Lung microvascular endothelial cell (primary cell): Measurements from ENCODE around the gene SERPINI1. TPM values are rescaled to one million over a fixed set of nuclear protein-coding genes. Genes with fewer than 3 reads are reported as not detected.

Experiments
- DNase-seq, 2 donors: peaks; one replicate each; pipeline versions ENCODE4 v3.0.0 to v3.0.0-alpha.2; 2010; ENCODE audit warnings: low read depth in 2 of 2
- total RNA-seq: library from RNA; depleted of rRNA; stranded (reverse); fragments of >200 nt; gene quantifications from 2 replicates; pipeline ENCODE4 v1.2.1, GENCODE V29; 2014

SERPINI1 gene
- total RNA-seq, 1 donor from 2014 or later = 1.2 TPM

DNA sequence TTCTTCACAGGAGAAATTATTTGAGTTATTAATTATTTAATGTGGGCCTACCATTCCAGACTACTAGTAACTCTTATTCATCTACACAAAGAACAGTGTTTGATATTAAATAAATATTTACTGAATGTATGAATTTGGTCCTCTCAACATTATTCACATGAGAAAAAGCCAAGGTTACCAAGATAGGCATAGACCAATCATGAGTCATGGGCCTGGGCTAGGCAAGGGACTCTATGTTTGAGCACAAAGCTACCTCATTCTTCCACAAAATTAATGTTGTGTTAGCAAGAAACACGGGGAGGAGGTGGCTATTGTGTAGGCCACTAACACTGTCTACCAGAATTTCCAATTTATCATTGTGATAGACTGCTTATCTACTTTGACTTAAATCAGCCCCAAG lies 115.7 kb downstream of the SERPINI1 start:
- DNase-seq = no peak

DNA sequence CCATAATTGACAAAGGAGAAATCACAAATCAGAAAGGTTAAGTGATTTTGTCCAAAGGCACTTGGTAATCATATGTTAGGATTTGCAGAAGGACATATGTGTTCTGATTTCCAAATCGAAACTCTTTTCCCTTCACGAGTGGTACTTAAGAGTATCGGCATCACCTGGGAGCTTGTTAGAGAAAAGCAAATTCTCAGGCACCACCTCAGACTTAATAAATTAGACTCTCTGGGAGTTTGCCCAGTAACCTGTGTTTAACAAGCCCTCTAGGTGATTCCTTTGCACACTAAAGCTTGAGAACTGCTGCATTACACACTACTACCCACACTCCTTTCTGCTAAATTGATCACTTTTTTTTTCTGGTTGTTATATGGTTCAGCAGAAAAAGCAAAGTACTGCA lies 116.2 kb downstream of the SERPINI1 start:
- DNase-seq = no peak

DNA sequence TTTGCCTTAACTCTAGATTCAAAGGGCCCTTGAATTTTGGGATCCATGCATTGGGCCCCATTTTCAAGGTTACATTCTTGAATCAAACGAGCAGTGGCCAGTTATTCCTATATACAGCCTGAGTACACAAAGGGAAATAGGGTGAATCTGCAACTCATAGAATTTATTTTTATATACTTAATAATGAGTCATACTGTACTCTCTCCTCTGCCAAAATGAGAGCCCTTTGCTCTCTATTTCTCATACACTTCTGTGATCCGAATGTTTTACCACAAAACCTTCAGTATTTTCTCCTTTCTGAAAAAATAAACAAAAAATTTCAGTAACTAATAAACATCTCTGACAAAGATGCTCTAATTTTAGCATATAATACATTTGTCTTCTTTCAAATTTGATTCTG lies 116.7 kb downstream of the SERPINI1 start:
- DNase-seq = no peak

DNA sequence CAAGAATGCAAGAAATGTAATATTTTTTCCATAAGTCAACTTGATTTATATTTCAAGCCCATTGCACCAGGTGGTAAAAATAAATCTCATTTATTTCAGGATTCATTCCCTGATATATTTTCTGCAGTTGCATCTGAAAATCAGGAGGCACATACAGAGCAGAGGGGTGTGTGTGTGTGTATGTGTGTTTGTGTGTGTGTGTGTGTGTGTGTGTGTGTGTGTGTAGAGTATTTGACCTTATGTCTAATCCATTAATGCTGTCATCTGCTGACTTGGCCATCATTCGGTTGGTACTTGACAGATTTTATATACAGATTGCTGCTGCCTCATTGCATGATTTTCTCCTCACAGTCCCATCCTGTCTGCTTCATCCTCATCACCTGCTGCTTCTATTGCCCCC lies 118.5 kb downstream of the SERPINI1 start:
- no peak for DNase-seq

DNA sequence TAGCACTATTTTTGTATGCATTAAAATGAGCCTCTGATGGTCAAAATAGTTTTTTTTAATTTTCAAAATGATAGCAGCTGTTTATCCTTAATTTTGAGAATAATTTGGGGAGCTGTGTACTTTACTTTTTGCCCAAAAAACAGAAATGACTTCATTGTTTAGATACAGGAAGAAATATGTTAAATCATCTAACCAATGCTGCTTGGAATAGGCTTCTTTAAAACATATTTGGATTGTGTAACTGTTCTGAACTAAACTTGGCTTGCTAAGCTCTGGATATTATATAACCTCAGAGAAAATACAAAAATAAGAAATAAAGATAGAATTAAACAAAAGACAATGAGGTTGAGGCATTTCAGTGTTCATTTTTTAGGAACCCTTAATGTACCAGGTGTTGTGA lies 119.3 kb downstream of the SERPINI1 start:
- DNase-seq = no peak

DNA sequence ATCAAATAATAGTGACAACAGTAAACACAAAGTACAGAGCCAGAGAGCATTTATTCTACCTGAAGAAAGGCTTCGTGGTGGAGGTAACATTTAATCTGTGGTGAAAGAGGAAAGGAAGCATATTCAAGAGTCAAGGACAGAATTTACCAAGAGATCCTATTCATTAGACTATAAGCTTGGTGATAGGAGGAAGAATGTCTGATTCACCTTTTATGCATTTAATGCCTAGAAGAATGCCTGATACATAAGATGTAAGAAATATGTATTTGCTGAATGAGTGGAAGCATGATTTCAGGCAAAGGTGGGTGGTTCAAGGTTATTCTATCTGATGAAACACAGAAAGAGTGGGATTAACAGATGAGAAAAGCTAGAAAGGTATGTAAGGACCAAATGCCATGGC lies 119.8 kb downstream of the SERPINI1 start:
- DNase-seq = no peak

DNA sequence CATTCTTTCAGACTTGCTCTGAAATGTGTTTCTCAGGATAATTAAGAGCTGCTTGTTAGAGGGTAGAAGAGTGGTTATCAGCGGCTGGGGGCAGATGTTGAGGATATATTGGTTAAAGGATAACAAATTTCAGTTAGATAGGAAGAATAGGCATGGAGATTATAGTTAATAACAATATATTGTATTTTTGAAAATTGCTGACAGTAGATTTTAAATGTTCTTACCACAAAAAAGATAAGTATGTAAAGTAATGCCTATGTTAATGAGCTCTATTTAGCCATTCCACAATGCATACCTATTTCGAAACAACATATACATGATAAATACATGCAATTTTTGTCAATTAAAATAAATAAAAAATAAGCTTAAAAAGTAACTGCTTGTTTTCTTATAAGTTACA lies 123.3 kb downstream of the SERPINI1 start:
- DNase-seq = no peak

DNA sequence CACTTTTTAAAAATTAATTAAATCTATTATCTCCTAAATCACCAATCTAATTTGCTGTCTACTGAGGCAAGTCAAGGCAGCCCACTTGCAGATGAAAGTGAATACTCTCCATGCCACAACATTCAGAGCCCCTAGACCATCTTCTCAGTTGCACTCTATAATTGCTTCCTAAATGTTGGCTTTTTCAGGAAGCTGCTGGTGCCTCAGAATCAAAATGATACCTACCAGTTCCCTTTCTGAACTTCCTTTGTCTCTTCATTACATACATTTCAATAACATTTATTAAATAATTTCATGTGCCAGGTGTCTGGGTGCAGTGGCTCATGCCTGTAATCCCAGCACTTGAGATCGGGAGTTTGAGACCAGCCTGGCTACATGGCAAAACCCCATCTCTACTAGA lies 124.1 kb downstream of the SERPINI1 start:
- DNase-seq = no peak

DNA sequence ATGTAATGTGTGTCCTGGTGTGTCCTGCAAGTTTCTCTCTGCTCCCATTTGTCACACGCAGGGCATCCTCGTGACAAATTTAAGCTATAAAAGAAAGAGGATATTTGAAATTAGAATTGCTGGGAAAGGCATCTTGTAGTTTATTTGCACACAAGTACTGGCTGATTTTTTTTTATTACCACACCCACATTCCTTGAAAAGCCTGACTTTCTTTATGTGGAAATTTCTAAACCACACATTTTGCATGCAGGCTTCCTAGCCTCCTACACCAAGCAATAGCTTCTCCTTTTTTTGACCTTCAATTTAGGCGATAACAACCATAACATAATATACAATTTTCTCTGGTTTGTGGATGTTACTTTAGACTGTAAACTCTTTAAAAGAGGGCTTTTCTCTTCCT lies 126.1 kb downstream of the SERPINI1 start:
- DNase-seq = no peak

DNA sequence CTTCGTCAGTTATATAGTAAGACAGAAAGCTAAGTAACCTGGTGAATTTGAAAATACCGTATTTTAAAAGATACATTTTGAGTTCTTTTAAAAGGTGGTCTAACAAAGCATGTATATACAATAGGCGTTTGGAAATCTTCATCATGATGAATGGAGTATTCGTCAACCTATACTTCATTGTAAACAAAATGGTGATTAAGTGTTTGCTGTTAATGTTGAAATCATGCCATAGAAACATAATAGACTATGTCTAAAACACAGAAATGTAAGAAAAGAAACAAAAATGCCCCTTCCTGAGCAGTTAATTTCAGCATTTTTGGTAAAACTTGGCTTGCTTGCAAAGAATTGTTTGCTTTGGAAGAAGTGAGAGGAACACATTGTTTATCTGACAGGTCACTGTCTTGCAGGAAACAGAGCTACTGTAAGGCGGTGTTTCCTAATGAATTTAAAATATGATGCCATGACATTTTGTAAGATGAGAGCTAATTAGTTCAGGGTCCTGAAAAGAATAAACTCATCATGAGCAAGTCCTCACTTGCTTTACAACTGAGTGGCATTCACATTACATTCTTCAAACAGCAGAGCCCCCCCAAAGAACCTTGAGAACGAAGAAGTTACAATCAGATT lies 126.7 kb downstream of the SERPINI1 start:
- no peak for DNase-seq

DNA sequence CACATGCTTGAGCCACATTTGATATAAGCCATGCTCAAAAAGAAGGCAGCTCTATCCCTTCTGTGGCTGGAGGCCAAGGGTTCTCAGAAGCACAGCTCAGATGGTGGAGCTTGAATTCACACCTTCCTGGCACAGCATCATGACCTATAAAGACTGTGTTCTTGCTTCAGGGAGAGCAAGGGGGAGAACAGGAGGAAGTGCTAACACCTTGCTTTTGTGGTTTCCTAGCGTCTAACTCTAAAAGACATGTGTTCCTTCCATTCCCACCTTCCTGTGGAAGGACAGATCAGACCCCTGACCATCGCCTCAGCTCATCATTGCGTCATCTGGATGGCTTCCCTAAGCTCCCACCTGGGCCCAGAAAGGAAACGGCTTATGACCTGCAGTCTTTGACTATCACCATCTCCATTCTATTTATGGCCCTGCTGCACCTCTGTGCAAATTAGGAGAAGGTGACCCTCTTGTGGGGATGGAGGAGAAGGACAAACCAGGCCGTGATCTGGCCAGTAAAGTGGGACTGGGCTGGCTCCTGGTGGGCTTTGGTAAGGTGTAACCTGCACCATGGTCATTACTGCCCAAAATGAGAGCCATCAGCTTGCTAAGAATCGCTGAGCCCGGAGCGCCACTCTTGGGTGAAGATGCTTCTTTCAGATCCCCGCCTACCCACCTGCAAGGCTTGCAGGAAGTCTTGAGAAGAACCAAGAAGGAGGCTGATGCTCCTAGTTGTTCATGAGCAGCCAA lies 128.5 kb downstream of the SERPINI1 start:
- DNase-seq = no peak

DNA sequence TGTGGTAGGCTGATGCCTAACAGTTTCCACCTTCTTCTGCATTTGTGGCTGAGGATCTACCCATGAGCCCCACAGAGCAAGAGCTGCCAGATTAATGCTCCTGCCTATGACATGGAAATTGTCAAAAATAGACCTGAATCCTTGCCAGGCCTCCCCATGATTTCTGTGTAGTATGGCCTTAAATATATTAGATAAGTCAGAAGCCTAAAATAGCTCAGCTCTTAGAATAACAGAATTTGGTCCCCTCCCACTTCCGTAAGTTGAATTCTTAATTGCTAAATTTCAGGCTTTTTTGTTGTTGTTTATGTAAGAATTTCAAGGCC lies 129.0 kb downstream of the SERPINI1 start:
- DNase-seq = peak in 1 of 2 donors; percentile 21

DNA sequence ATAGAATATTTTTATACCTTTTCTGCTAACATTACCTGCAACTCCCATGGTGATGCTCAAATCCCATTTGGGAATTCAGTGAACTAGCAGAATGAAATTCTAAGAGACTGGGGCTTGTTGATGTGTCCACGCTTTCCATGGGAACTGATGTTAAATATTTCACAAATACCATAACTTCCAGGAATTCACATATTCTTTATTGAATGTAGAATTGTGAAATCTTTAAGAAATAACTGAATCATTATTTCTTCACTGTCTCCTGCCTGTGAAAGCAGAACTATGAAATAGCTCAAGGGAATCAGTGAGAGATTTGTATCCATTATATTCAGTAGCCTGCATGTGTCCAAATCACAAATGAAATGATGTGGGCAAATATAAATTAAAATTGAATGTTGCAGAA lies 130.8 kb downstream of the SERPINI1 start:
- DNase-seq = no peak

DNA sequence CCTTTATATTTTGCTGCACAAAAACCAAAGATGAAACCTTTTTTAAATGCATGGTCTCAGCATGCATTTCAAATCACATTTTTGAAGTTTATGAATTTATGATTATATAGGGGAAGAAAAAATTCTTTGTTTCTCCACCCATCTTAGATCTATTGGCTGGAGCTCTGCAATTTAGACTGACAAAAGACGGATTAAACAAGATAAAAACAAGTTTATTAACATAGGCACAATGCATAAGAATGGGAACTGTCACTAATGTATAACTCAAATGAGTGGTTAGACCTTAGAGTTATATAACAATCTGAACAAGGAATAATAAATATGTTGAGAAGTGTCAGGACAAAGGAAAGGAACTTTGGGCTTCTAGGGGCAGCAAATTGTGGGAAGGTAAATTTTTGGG lies 132.5 kb downstream of the SERPINI1 start:
- DNase-seq = no peak

DNA sequence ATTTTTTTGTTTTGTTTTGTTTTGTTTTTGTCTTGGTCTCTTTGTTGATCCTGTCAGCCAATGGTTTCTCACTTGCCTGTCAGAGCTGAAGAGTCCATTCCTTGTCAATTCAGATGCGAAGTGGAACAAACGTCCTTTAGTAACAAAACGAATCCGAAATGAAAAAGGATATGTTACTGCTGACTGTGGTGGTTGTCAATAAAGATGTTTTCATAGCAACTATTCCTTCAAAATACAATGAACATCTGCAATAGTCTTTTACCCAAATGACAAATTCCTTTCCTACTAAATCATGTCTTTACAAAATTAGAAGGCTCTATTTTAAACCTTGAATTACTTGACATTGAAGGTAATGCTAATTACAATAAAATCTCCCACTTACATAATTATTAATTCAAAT lies 134.7 kb downstream of the SERPINI1 start:
- no peak for DNase-seq

DNA sequence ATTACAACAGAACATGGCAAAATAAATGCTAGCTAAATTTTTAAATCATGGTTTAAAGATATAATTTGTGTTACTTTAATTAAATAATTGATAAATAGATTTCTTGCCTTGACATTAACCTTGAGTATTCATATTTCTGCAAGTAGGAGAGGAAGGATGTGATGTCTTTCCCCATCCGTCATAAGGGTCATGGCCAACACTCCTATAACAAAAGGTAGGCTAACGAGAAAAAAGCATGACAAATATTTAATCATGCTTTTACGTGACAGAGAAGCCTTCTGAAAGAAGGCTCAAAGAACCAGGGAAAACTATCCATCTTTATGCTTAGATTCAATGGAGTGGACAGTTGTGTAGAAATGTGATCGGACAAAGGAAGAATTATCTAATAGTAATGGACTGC lies 135.2 kb downstream of the SERPINI1 start:
- DNase-seq = no peak

DNA sequence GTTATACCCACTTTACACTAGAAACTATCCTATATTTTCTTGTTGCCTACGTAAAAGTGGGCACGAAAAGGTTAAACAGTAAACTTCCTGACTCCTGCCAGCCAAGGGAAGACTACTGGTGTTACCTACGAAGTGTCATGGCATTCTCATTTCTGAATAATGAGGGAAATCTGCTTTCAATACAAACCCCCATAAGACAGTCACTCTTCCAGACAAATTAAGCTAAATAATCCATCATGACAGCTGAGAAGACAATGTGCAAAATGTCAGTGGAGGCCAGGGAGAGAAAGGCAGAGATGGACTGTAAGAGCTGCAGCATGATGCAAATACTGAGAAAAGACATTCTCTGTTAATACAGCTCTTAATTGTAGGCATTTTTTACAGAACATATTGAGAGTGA lies 136.5 kb downstream of the SERPINI1 start:
- no peak for DNase-seq

DNA sequence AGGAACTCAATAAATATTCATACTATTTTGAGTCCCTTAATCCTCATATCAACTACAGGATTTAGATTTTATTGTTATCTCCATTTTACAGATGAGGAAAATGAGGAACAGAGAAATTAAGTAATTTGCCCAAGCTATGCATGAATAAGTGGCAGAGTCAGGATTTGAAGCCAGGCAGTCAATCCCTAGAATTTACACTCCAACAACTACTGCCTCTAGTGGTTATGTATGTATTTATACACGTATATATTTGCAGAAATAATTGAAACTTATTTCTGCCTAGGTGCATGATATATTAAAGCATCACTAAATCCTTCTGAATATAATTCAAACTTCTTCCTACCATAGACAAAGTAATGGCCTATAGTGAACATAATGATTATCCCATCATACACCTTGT lies 137.4 kb downstream of the SERPINI1 start:
- DNase-seq = peak in 1 of 2 donors; percentile 11

DNA sequence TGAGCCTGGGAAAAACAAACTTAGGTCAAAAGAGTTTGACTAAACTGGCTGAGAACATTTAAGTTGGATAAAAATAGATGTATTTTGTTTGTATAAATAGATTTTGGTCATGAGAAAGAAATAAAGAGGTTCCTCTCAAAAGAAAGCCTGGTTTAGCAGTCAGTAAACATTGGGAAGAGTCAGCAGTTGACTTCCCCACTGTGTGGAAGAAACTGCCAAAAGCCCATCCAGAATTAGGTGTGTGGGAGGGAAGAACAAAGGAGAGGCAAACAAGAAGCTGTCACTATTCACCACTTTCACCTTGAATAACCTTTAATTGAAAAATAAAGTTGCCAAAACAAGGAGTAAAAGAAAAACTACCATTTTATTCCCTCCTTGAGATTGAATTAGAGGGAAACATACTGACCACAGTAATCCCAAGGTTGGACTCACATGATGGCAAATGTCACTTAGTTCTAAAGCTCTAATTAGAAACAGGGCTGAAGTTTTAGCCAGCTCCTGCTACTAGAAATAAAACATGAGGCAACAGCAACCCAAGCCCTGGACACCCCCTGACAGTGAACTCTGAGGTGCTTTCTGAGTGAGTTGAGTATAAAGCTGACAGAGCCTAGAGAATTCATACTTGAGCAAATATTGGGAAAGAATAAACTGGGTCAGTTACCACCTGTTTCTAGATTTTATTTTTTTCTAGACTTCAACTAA lies 139.3 kb downstream of the SERPINI1 start:
- no peak for DNase-seq
